ENCODE data around the gene SYMPK.

The SYMPK gene

DNA sequence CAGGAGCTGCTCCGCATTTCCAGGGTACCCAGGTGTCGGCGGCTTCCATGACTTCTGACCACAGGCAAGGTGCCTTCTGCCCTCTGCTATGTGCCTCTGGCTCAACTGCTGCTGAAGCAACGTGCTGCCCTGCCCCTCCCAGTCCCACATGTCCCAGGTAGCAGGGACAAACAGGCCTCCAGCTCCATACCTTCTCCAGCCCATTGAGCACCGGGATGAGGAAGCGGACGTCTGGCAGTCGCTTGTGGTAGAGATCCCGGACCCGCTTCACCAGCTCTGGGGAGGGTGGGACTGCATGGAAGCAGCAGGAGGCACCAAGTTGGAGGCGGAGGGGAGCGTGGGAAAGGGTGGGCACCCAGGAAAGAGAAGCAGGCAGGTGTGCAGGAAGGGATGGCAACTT lies 39.8 kb downstream of the SYMPK start:
- H3K4me1 ChIP-seq (ENCODE audit: insufficient read depth, low read length): no peaks in the 10 kb centered on the region
- peaks cover 5% of the 10 kb centered on the region; the same call in 1 of the 2 replicates for H4K20me1 ChIP-seq (ENCODE audit: insufficient read depth, low read length)
- TF ChIP-seq EZH2 (IDR thresholded peaks at IDR 0.05; ENCODE audit: borderline replicate concordance, low read depth, low read length, severe bottlenecking): no peak
- TF ChIP-seq, protein P1, sequence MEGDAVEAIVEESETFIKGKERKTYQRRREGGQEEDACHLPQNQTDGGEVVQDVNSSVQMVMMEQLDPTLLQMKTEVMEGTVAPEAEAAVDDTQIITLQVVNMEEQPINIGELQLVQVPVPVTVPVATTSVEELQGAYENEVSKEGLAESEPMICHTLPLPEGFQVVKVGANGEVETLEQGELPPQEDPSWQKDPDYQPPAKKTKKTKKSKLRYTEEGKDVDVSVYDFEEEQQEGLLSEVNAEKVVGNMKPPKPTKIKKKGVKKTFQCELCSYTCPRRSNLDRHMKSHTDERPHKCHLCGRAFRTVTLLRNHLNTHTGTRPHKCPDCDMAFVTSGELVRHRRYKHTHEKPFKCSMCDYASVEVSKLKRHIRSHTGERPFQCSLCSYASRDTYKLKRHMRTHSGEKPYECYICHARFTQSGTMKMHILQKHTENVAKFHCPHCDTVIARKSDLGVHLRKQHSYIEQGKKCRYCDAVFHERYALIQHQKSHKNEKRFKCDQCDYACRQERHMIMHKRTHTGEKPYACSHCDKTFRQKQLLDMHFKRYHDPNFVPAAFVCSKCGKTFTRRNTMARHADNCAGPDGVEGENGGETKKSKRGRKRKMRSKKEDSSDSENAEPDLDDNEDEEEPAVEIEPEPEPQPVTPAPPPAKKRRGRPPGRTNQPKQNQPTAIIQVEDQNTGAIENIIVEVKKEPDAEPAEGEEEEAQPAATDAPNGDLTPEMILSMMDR (IDR thresholded peaks at IDR 0.05; ENCODE audit: borderline replicate concordance, extremely low read depth, low read length, poor library complexity, severe bottlenecking): no peak
- H3K36me3 ChIP-seq (ENCODE audit: insufficient read depth, low read length): peaks cover 89% of the 10 kb centered on the region
- H3K27me3 ChIP-seq (ENCODE audit: insufficient read depth, low read length, poor library complexity): no peaks in the 10 kb centered on the region
- H3K4me3 ChIP-seq (ENCODE audit: low read depth in 1 of 2, low read length in 2 of 2): no peak overlapping the region
- no peak overlapping the region for H3K9ac ChIP-seq (ENCODE audit: low read depth, low read length)
- H3K27ac ChIP-seq (ENCODE audit: low read length): no peak overlapping the region
- H3K4me2 ChIP-seq (ENCODE audit: insufficient read depth, low read length): no peak overlapping the region
- H3K9me3 ChIP-seq (ENCODE audit: insufficient read depth, low read length, severe bottlenecking): no peaks in the 10 kb centered on the region
- H2AFZ ChIP-seq (ENCODE audit: low read depth, low read length): no peak overlapping the region
- DNase-seq (no peak), ATAC-seq (ENCODE audit: insufficient read depth, low read depth) (no peak)
- no peaks in the 10 kb centered on the region for H3K79me2 ChIP-seq (ENCODE audit: insufficient read depth, low read length)

DNA sequence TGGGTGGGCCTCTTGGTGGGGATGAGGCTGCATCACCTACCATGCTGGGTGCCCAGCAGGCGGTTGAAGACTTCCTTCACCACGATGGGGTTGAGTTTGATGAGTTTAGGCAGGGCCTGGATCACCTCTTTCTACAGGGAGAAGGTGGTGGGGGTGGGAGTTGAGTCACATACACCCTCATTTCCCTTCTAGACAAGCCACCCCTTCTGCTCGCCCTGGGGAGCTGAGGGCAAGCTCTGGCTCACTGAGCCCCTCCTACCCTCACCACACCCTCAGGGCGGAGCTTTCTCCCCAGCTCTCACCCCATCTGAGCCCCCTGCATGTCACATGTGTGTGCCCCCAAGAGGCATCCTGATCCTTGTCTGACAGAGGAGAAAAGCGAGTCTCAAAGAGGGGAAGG lies 40.2 kb downstream of the SYMPK start:
- H4K20me1 ChIP-seq (ENCODE audit: insufficient read depth, low read length): peaks cover 7% of the 10 kb centered on the region
- DNase-seq: no peak
- H3K27me3 ChIP-seq (ENCODE audit: insufficient read depth, low read length, poor library complexity): no peaks in the 10 kb centered on the region

DNA sequence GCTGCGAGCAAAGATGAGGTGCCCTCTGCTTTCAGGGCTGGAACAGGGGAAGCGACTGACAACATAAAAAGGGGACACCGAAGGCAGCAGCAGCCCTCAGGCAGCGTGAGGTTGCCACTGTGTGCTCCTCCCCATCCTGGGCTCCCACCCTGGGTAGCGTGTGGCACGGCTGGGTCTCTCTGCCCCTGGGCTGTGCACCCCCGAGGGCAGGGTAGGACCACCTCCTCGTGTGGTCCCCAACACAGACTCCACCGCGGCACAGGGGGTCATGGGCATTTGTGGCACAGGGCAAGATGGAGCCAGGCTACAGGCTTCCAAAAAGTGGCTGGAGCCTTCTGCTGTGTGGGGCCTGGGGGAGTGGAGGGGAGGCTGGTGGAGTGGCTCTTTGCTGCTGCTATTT lies 41.4 kb downstream of the SYMPK start:
- no peak for DNase-seq
- H2AFZ ChIP-seq (ENCODE audit: low read depth, low read length): no peak overlapping the region
- H3K79me2 ChIP-seq (ENCODE audit: insufficient read depth, low read length): no peaks in the 10 kb centered on the region
- H3K4me1 ChIP-seq (ENCODE audit: insufficient read depth, low read length): peaks cover 6% of the 10 kb centered on the region
- no peaks in the 10 kb centered on the region for H3K9me3 ChIP-seq (ENCODE audit: insufficient read depth, low read length, severe bottlenecking)
- no peak overlapping the region for H3K4me2 ChIP-seq (ENCODE audit: insufficient read depth, low read length)
- no peak overlapping the region for H3K27ac ChIP-seq (ENCODE audit: low read length)
- no peak for ATAC-seq (ENCODE audit: insufficient read depth, low read depth)
- H3K27me3 ChIP-seq (ENCODE audit: insufficient read depth, low read length, poor library complexity): no peaks in the 10 kb centered on the region
- peaks cover 81% of the 10 kb centered on the region for H3K36me3 ChIP-seq (ENCODE audit: insufficient read depth, low read length)
- no peak overlapping the region for H3K4me3 ChIP-seq (ENCODE audit: low read depth in 1 of 2, low read length in 2 of 2)
- H3K9ac ChIP-seq (ENCODE audit: low read depth, low read length): no peak overlapping the region
- peaks cover 14% of the 10 kb centered on the region for H4K20me1 ChIP-seq (ENCODE audit: insufficient read depth, low read length)
- no peak for TF ChIP-seq EZH2 (IDR thresholded peaks at IDR 0.05; ENCODE audit: borderline replicate concordance, low read depth, low read length, severe bottlenecking)

More for the DNA sequence above, 40.2 kb downstream of the SYMPK start:
- Histone ChIP-seq H3K4me1 (ENCODE audit: insufficient read depth, low read length) (peaks cover 1% of the 10 kb centered on the region), H3K79me2 (ENCODE audit: insufficient read depth, low read length) (no peaks in the 10 kb centered on the region), H3K27ac (ENCODE audit: low read length) (no peak overlapping the region), H3K9me3 (ENCODE audit: insufficient read depth, low read length, severe bottlenecking) (no peaks in the 10 kb centered on the region), H3K9ac (ENCODE audit: low read depth, low read length) (no peak overlapping the region), H3K4me3 (ENCODE audit: low read depth in 1 of 2, low read length in 2 of 2) (no peak overlapping the region), H2AFZ (ENCODE audit: low read depth, low read length) (no peak overlapping the region), H3K36me3 (ENCODE audit: insufficient read depth, low read length) (peaks cover 89% of the 10 kb centered on the region), H3K4me2 (ENCODE audit: insufficient read depth, low read length) (no peak overlapping the region)
- no peak for ATAC-seq (ENCODE audit: insufficient read depth, low read depth)
- no peak for TF ChIP-seq EZH2 (IDR thresholded peaks at IDR 0.05; ENCODE audit: borderline replicate concordance, low read depth, low read length, severe bottlenecking)
- TF ChIP-seq, protein P1 (IDR thresholded peaks at IDR 0.05; ENCODE audit: borderline replicate concordance, extremely low read depth, low read length, poor library complexity, severe bottlenecking): no peak

DNA sequence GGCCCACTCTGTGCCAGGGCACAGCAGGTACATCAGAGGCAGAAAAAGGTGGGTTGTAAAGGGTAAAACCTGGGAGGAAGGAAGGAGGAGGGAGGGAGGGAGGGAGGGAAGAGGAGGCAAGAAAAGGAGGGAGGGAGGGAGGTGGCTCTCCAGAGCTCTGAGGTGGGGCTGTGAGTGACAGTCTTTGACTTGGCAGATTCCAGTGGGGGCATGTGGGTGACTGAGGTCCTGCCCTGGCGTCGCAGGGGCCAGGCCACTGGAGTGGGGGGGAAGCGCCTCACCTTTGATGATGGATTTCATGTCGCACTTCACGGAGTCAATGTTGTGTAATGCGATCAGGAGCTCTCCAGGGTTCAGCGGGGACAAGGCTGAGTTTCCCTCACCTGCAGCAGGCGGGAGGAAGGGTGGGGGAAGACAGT lies 41.8 kb downstream of the SYMPK start:
- H2AFZ ChIP-seq (ENCODE audit: low read depth, low read length): no peak overlapping the region
- no peak for TF ChIP-seq EZH2 (IDR thresholded peaks at IDR 0.05; ENCODE audit: borderline replicate concordance, low read depth, low read length, severe bottlenecking)
- TF ChIP-seq, protein P1 (IDR thresholded peaks at IDR 0.05; ENCODE audit: borderline replicate concordance, extremely low read depth, low read length, poor library complexity, severe bottlenecking): no peak
- H3K27me3 ChIP-seq (ENCODE audit: insufficient read depth, low read length, poor library complexity): no peaks in the 10 kb centered on the region
- no peak overlapping the region for H3K4me2 ChIP-seq (ENCODE audit: insufficient read depth, low read length)
- H3K9me3 ChIP-seq (ENCODE audit: insufficient read depth, low read length, severe bottlenecking): no peaks in the 10 kb centered on the region
- H3K4me1 ChIP-seq (ENCODE audit: insufficient read depth, low read length): peaks cover 6% of the 10 kb centered on the region
- H3K36me3 ChIP-seq (ENCODE audit: insufficient read depth, low read length): peaks cover 81% of the 10 kb centered on the region
- no peak for ATAC-seq (ENCODE audit: insufficient read depth, low read depth)
- H3K9ac ChIP-seq (ENCODE audit: low read depth, low read length): no peak overlapping the region
- H3K79me2 ChIP-seq (ENCODE audit: insufficient read depth, low read length): no peaks in the 10 kb centered on the region
- no peak for DNase-seq
- peaks cover 14% of the 10 kb centered on the region for H4K20me1 ChIP-seq (ENCODE audit: insufficient read depth, low read length)
- H3K27ac ChIP-seq (ENCODE audit: low read length): no peak overlapping the region; the same call in 1 of the 2 replicates
- no peak overlapping the region for H3K4me3 ChIP-seq (ENCODE audit: low read depth in 1 of 2, low read length in 2 of 2)
